ENCODE results near the gene PYCR2.

The PYCR2 gene

GRCh38 chr1:225963735-225964530 lies 39.9 kb upstream of the PYCR2 start:
- POLR2A ChIA-PET, result no interaction called here
- Histone ChIP-seq H3K27ac (ENCODE audit: insufficient read depth in 1 of 2, low read depth in 1 of 2, low read length in 2 of 2, poor library complexity in 1 of 2, severe bottlenecking in 2 of 2) (no peak overlapping the region), H3K9me3 (ENCODE audit: control extremely low read depth in 1 of 5, control insufficient read depth in 4 of 5, insufficient read depth in 2 of 5, low read depth in 1 of 5, low read length in 4 of 5) (no peaks in the 10 kb centered on the region), H3K4me1 (ENCODE audit: control extremely low read depth in 1 of 4, control insufficient read depth in 4 of 4, insufficient read depth in 4 of 4, low read length in 3 of 4) (peaks cover 0 to 5% (median 2%) of the 10 kb centered on the region in 4 experiments), H3K36me3 (ENCODE audit: control insufficient read depth in 4 of 4, insufficient read depth in 4 of 4, low read length in 3 of 4) (no peaks in the 10 kb centered on the region), H3K4me3 (ENCODE audit: control insufficient read depth in 1 of 7, extremely low read depth in 1 of 7, insufficient read depth in 4 of 7, low read depth in 2 of 7, low read length in 6 of 7) (no peak overlapping the region), H3K27me3 (replicated peaks in 2 of 5; ENCODE audit: control insufficient read depth in 4 of 5, insufficient read depth in 5 of 5, low read length in 4 of 5) (no peaks in the 10 kb centered on the region)
- no peak for DNase-seq
- 96% methylated on average over 4 of the region's 15 CpGs for WGBS (ENCODE audit: insufficient coverage)
- CTCF ChIA-PET, result interaction anchor here (1.0 to 6.3 kb wide), 9 partner anchors 9 to 416 kb away, joined by 3 to 59 read pairs (median 4); partner anchors contain the start of gene TMEM63A

DNA sequence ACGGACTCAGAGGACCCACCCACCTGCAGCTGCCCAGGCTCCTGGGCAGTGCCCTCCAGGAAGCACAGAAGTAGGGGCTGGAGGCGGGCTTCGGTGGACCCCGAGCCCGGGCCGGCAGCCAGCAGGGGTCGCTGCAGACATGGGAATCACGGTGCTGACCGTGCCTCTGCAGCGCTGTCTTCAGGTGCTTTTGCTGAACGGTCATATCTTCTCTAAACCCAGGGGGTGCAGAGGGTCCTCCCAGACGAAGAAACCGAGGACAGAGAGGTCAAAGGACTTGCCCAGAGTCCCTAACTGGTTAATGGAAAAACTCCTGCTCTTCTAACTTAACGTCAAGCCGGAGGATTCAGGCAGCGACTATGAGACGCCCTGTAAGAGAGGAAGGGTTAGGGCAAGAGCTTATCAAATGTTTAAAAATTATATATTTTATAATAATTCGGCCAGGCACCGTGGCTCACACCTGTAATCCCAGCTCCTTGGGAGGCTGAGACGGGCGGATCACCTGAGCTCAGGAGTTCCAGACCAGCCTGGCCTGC lies 38.5 kb upstream of the PYCR2 start:
- H3K36me3 ChIP-seq (ENCODE audit: control insufficient read depth in 4 of 4, insufficient read depth in 4 of 4, low read length in 3 of 4), result no peaks in the 10 kb centered on the region
- ChIA-PET CTCF (interaction anchor here (0.7 to 6.3 kb wide), 20 partner anchors 11 to 475 kb away, joined by 3 to 59 read pairs (median 4); partner anchors contain the start of gene TMEM63A), POLR2A (no interaction called here)
- DNase-seq, result peak; percentile 50 to 65 (median 63)
- no peaks in the 10 kb centered on the region for H3K9me3 ChIP-seq (ENCODE audit: control extremely low read depth in 1 of 5, control insufficient read depth in 4 of 5, insufficient read depth in 2 of 5, low read depth in 1 of 5, low read length in 4 of 5)
- peaks cover 0 to 5% (median 2%) of the 10 kb centered on the region in 4 experiments for H3K4me1 ChIP-seq (ENCODE audit: control extremely low read depth in 1 of 4, control insufficient read depth in 4 of 4, insufficient read depth in 4 of 4, low read length in 3 of 4)
- H3K27me3 ChIP-seq (replicated peaks in 2 of 5; ENCODE audit: control insufficient read depth in 4 of 5, insufficient read depth in 5 of 5, low read length in 4 of 5), result no peaks in the 10 kb centered on the region
- WGBS (ENCODE audit: insufficient coverage), result 18% methylated on average over 16 of the region's 21 CpGs
- no peak overlapping the region for H3K27ac ChIP-seq (ENCODE audit: insufficient read depth in 1 of 2, low read depth in 1 of 2, low read length in 2 of 2, poor library complexity in 1 of 2, severe bottlenecking in 2 of 2)
- H3K4me3 ChIP-seq (ENCODE audit: control insufficient read depth in 1 of 7, extremely low read depth in 1 of 7, insufficient read depth in 4 of 7, low read depth in 2 of 7, low read length in 6 of 7), result peak overlapping the region in 2 of 7 experiments; percentile 19 to 30

DNA sequence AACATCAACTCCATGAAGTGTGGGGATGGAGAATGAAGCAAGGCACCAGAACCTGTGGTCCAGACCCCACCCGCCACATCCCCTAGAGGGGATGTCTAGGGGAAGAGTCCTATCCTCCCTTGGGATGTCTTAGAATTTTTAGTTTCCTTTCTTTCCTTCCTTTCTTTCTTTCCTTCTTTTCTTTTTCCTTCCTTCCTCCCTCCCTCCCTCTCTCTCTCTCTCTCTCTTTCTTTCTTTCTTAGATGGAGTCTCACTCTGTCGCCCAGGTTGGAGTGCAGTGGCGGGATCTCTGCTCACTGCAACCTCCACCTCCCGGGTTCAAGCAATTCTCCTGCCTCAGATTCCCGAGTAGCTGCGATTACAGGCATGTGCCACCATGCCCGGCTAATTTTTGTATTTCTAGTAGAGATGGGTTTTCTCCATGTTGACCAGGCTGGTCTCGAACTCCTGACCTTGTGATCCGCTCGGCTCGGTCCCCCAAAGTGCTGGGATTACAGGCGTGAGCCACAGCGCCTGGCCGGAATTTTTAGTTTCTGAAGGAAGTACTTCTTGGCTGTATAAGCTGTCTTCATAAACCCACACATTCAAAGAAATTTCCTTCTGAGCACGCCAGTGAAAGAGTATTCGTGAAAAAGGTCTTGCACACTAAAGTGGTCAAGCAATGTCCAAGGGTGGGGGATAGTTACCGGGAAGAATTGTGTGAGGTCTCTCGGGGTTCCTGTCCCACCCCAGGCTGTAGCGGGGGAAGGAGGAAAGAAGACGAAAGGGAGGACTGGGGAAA lies 37.8 kb upstream of the PYCR2 start:
- H3K27ac ChIP-seq (ENCODE audit: insufficient read depth in 1 of 2, low read depth in 1 of 2, low read length in 2 of 2, poor library complexity in 1 of 2, severe bottlenecking in 2 of 2), result no peak overlapping the region
- peaks cover 0 to 5% (median 2%) of the 10 kb centered on the region in 4 experiments for H3K4me1 ChIP-seq (ENCODE audit: control extremely low read depth in 1 of 4, control insufficient read depth in 4 of 4, insufficient read depth in 4 of 4, low read length in 3 of 4)
- H3K9me3 ChIP-seq (ENCODE audit: control extremely low read depth in 1 of 5, control insufficient read depth in 4 of 5, insufficient read depth in 2 of 5, low read depth in 1 of 5, low read length in 4 of 5), result no peaks in the 10 kb centered on the region
- ChIA-PET POLR2A (no interaction called here), CTCF (interaction anchor here (0.6 to 6.3 kb wide), 22 partner anchors 10 to 484 kb away, joined by 3 to 59 read pairs (median 4); partner anchors contain the start of genes LEFTY1, PYCR2 and TMEM63A)
- DNase-seq, result no peak
- H3K4me3 ChIP-seq (ENCODE audit: control insufficient read depth in 1 of 7, extremely low read depth in 1 of 7, insufficient read depth in 4 of 7, low read depth in 2 of 7, low read length in 6 of 7), result peak overlapping the region in 1 of 7 experiments; percentile 19
- H3K27me3 ChIP-seq (replicated peaks in 2 of 5; ENCODE audit: control insufficient read depth in 4 of 5, insufficient read depth in 5 of 5, low read length in 4 of 5), result no peaks in the 10 kb centered on the region
- 81% methylated on average over 13 of the region's 20 CpGs for WGBS (ENCODE audit: insufficient coverage)
- H3K36me3 ChIP-seq (ENCODE audit: control insufficient read depth in 4 of 4, insufficient read depth in 4 of 4, low read length in 3 of 4), result no peaks in the 10 kb centered on the region

DNA sequence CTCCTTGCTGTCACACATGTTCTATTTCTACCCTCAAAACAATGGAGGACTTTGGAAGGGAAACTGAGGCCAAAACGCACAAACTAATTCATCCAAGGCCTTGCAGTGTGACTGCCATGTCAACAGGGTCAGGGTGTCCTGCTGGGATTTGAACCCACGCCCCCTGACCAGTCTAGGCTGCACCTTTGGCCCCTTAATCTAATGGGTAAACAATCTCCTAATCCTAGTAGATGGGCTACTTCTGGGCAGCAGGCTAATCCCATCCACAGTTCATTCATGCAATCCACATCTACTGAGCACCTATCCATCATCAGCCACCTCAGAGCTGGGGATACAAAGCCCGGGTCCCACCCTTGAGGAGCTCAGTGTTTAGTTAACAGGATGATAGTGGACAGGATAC lies 34.0 kb upstream of the PYCR2 start:
- Histone ChIP-seq H3K9me3 (ENCODE audit: control extremely low read depth in 1 of 5, control insufficient read depth in 4 of 5, insufficient read depth in 2 of 5, low read depth in 1 of 5, low read length in 4 of 5) (no peaks in the 10 kb centered on the region), H3K4me1 (ENCODE audit: control extremely low read depth in 1 of 4, control insufficient read depth in 4 of 4, insufficient read depth in 4 of 4, low read length in 3 of 4) (peaks cover 0 to 5% (median 2%) of the 10 kb centered on the region in 4 experiments), H3K27me3 (replicated peaks in 2 of 5; ENCODE audit: control insufficient read depth in 4 of 5, insufficient read depth in 5 of 5, low read length in 4 of 5) (no peaks in the 10 kb centered on the region), H3K27ac (ENCODE audit: insufficient read depth in 1 of 2, low read depth in 1 of 2, low read length in 2 of 2, poor library complexity in 1 of 2, severe bottlenecking in 2 of 2) (no peak overlapping the region), H3K36me3 (ENCODE audit: control insufficient read depth in 4 of 4, insufficient read depth in 4 of 4, low read length in 3 of 4) (no peaks in the 10 kb centered on the region), H3K4me3 (ENCODE audit: control insufficient read depth in 1 of 7, extremely low read depth in 1 of 7, insufficient read depth in 4 of 7, low read depth in 2 of 7, low read length in 6 of 7) (no peak overlapping the region)
- ChIA-PET CTCF (interaction anchor here (1.1 to 6.3 kb wide), 2 partner anchors 14 to 15 kb away, joined by 4 to 59 read pairs; no protein-coding TSS in a partner anchor), POLR2A (no interaction called here)
- WGBS (ENCODE audit: insufficient coverage), result no CpG with 5 or more reads among the region's 3 CpGs
- no peak for DNase-seq

- peaks cover 0 to 17% (median 9%) of the 10 kb centered on the region in 4 experiments for H3K4me1 ChIP-seq (ENCODE audit: control extremely low read depth in 1 of 4, control insufficient read depth in 4 of 4, insufficient read depth in 4 of 4, low read length in 3 of 4)
- DNase-seq, result no peak
- H3K27ac ChIP-seq (ENCODE audit: insufficient read depth in 1 of 2, low read depth in 1 of 2, low read length in 2 of 2, poor library complexity in 1 of 2, severe bottlenecking in 2 of 2), result no peak overlapping the region
- H3K36me3 ChIP-seq (ENCODE audit: control insufficient read depth in 4 of 4, insufficient read depth in 4 of 4, low read length in 3 of 4), result no peaks in the 10 kb centered on the region
- H3K9me3 ChIP-seq (ENCODE audit: control extremely low read depth in 1 of 5, control insufficient read depth in 4 of 5, insufficient read depth in 2 of 5, low read depth in 1 of 5, low read length in 4 of 5), result no peaks in the 10 kb centered on the region
- no peaks in the 10 kb centered on the region for H3K27me3 ChIP-seq (replicated peaks in 2 of 5; ENCODE audit: control insufficient read depth in 4 of 5, insufficient read depth in 5 of 5, low read length in 4 of 5)
- no peak overlapping the region for H3K4me3 ChIP-seq (ENCODE audit: control insufficient read depth in 1 of 7, extremely low read depth in 1 of 7, insufficient read depth in 4 of 7, low read depth in 2 of 7, low read length in 6 of 7)
- WGBS (ENCODE audit: insufficient coverage), result no CpG with 5 or more reads among the region's 1 CpG
- POLR2A ChIA-PET, result no interaction called here
- CTCF ChIA-PET, result interaction anchor here (0.7 to 0.9 kb wide), 2 partner anchors 11 to 29 kb away, joined by 3 to 4 read pairs; no protein-coding TSS in a partner anchor
Measured at GRCh38 chr1:225954753-225955152, 30.7 kb upstream of the PYCR2 start.

- Histone ChIP-seq H3K27ac (ENCODE audit: insufficient read depth in 1 of 2, low read depth in 1 of 2, low read length in 2 of 2, poor library complexity in 1 of 2, severe bottlenecking in 2 of 2) (no peak overlapping the region), H3K36me3 (ENCODE audit: control insufficient read depth in 4 of 4, insufficient read depth in 4 of 4, low read length in 3 of 4) (no peaks in the 10 kb centered on the region), H3K9me3 (ENCODE audit: control extremely low read depth in 1 of 5, control insufficient read depth in 4 of 5, insufficient read depth in 2 of 5, low read depth in 1 of 5, low read length in 4 of 5) (no peaks in the 10 kb centered on the region), H3K27me3 (replicated peaks in 2 of 5; ENCODE audit: control insufficient read depth in 4 of 5, insufficient read depth in 5 of 5, low read length in 4 of 5) (no peaks in the 10 kb centered on the region), H3K4me1 (ENCODE audit: control extremely low read depth in 1 of 4, control insufficient read depth in 4 of 4, insufficient read depth in 4 of 4, low read length in 3 of 4) (peaks cover 0 to 15% (median 9%) of the 10 kb centered on the region in 4 experiments), H3K4me3 (ENCODE audit: control insufficient read depth in 1 of 7, extremely low read depth in 1 of 7, insufficient read depth in 4 of 7, low read depth in 2 of 7, low read length in 6 of 7) (no peak overlapping the region)
- DNase-seq, result no peak
- CTCF ChIA-PET, result interaction anchor here (1.5 kb wide), 2 partner anchors 17 to 18 kb away, joined by 3 to 5 read pairs; no protein-coding TSS in a partner anchor
- 94% methylated on average over 3 of the region's 4 CpGs for WGBS (ENCODE audit: insufficient coverage)
- POLR2A ChIA-PET, result no interaction called here
Measured at GRCh38 chr1:225953315-225953714, 29.3 kb upstream of the PYCR2 start.
